Stimulated activated naive CD4-positive, alpha-beta T cell (primary cell): ENCODE data around the gene RPS21.

ENCODE experiments used
- DNase-seq, 6 experiments: peaks; one replicate each; lab custom pipeline; 2025; lab: John Stamatoyannopoulos, UW

RPS21 gene

DNA sequence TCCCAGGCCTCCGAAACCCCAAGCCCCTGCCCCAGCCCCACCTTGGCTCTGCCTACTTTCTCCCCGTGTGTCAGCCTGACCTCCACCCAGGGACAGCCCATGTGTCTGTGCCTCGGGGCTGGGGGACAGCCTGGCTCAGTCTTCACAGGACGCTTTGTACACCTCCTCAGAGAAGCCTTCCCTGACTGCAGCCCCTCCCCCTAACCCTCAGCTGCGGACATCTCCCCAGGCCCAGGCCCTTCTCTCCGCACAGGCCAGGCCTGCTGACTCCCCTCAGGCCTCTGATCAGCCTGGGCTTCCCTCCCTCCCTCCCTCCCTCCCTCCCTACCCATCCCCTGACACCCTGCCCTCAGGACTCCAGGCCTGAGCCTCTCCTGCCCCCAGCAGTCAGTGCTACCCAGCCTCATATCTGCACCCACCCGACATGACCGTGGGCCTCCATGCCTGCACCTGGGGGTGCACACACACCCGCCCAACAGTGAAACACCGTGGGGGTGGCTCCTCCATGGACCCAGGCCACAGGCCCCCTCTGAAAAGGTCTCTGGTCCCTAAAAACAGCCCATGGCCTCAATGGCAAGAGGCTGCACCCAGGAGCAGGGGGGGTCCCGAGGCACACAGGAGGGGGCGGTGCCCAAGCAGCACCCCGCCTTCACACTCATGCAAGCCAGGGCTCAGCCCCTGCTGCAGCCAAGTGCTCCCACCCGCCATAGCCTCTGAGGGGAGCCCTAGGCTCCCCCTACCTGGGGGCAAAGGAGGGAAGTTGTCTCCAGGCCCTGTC is 32.7 kb upstream of the RPS21 start:
- no peak for DNase-seq

GRCh38 chr20:62354811-62355341 is 32.0 kb upstream of the RPS21 start:
- DNase-seq = no peak

DNA sequence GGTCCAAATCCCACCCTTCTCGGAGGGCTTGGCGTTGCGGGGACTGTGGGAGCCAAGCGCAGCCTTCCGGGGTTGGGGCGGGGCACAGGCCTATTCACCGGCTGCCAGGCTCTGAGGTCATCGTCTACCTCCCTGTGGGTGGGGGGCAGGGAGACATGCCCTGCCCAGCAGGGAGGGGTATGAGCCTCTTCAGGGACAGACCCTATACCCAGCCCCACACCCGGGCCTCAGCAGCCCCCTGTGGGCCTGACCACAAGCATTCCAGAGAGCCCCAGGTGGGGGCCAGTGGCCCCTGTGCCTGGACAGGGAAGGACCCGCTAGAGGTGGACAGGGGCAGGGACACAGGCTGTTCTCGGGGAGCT is 31.4 kb upstream of the RPS21 start:
- DNase-seq = no peak

DNA sequence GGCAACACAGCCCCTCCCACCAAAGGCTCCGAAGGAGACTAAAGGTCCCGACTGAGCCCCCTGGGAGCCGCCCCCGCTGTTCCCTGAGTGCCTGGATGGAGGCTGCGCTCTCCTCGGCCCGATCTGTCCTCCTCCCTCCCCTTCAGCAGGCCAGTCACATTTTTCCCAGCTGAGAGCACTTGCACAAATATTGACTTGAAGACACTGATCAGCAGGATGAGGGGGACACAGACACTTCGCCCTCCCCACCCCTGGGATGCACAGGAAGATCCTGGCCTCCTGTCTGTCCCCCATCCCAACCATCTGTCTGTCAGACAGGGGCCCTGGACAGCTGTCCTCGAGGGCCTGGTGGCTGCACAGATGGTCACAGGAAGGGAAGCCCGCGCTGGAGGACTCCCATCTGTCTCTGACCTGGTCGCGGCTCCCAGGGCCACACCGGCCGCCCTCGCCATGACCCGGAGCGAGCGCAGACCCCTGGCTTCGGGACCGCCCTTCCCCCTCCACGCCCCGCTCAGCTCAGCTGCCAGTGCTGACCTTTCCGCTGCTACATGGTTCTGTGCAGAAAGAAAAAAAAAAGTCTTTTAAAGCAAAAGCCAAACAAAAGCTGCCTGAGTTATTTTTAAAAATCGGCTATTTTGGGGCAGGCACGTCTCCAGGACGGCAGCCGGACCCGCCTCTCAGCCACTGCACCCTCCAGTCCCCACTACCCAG is 30.9 kb upstream of the RPS21 start:
- no peak for DNase-seq

DNA sequence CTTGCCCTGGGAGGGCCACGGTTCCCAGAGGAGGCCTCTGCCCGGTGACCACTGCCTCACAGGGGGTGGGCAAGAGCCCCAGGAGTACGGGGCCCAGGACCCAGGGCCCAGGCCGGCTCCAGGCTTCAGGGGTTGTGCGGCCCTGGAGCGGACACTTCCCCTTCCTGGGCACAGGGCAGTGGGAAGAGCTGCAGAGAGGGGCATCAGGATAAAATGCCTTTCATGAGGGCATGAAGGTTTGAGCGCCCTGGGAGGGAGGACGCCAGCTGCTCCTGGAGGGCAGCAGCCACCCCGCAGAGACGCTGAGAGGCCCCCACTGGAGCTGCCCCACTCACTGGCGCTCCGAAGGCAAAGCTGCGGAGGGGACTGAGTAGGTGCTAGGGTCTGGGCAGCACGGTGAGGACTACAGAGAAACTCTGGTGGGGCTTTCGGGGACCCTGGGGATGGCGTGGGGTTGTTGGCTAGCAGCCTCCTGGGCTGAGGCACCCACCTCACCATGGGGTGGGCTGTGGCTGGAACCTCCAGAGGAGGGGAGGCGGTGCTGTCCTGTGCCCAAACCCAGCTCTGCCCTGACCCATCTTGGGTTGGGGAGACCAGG is 30.2 kb upstream of the RPS21 start:
- no peak for DNase-seq

- no peak for DNase-seq
Measured at GRCh38 chr20:62357187-62357667, 29.7 kb upstream of the RPS21 start.

DNA sequence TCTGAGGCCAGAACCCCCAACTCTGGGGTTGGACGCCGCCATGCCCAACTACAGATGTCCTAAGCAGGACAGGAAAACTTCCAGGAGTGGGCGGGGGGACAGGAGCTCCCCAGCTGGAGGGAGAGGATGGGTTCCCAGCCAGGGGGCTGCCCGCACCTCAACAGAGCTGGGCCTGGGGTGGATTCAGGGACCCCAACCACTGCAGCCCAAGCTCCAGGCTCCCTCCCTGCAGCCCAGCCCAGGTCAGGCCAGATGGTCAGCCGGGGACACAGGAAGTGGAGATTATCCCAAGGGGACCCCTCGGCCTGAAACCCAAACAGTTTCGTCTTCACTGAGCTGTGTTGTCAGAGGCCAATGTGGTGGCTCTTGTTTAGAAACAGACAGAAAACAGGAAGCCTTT is 29.2 kb upstream of the RPS21 start:
- DNase-seq = no peak

DNA sequence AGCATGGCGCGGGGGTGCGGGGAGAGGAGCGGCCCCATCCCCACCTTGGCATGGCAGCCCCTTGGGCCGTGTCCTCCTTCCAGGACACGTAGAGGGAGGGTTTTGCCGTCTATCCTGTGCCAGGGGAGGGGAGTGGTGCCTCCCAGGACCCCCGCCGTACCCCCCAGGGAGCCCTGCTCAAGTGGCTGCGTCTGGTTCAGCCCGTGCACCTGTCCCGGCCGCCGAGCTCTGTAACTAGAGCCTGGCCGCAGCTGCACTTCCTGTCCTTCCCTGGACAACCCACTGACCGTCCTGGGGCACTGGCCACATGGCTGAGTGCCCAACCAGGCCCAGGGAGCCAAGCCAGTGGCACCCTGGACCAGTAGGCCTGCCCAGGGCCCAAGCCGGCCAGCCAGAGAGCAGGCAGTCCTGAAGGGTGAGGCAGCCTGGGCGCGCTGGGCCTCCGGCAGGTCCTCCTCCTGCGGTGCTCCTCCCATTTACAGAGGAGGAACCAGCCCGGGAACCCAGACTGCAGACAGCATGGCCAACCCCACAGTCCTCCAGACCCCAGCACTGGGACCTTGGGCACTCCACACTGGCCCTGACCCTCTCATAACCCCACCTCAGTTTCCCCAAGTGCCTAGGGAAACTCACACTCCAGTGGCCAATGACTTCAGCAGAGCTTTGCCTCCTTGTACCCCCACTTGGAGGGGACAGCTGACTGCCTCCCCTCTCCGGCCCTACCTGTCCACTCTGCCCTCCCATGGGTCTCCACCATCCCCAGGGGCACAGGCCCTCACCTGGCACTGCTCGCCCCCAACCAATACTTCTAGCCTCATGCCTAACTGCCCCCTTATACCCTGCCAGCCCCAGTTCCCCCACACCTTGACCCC is 28.5 kb upstream of the RPS21 start:
- DNase-seq = no peak

DNA sequence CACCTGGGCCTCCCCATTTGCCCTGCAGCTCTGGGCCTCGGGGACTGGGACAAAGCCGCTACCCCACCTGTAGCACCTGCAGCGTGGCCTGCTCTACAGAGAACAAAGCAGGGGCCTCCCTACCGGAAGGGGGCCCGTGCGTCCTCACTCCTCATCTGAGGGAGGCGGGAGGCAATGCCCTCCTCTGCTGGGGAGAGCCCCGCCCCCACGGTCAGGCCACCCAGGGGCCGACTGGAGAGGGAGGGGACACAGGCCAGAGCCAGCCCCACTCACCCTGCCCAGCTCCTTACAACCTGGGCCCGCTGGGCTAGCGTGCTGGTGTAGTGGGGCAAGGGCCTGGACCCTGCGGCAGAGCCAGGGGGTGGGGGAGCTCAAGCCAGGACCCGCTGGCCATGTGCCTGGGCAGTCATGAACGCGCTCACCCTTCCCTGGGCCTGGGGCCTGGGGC is 27.8 kb upstream of the RPS21 start:
- DNase-seq = no peak

GRCh38 chr20:62359491-62360121 is 27.3 kb upstream of the RPS21 start:
- no peak for DNase-seq

DNA sequence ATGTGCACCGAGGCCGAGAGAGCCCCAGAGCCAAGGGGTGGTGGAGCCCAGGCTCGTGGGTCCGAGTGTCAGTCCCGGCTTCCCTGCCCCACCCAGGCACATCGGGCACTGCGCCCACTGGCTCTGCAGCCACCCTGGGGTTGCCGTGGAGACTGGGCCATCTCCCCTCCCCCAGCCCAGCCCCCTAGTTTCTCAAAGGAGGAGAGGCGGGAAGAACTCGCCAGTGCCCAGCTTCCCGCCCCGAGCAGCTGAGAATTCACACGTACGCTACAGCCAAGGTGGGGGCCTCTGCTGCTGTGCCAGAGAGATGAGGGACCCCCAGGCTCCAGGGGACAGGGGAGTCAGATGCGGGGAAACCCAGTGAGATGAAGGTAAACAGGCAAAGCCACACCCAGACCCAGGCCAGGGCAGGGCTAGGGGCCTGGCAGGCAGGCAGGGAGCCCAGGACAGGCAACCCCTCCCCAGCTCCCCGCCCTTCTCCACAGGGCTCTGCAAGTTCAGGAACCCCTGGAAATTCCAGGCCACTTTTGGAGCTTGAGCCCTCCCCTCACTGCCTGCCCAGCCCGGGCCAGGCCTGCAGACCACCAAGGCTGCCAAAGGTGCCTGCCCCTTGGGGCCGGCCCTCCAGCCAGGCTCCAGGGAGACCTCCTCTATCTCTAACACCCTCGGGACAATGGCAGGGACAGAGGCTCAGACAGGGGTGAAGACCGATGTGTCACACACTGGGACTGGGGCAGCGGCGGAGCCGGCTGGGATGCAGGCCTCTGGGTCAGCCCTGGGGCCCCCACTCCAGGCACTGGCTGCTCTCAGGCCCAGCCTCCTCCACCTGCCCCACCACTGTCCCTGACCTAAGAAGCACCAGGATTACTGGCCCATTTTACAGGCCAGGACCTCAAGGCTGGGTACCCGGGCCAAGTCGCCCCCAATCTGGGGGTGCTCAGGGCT is 25.8 kb upstream of the RPS21 start:
- DNase-seq = no peak

GRCh38 chr20:62361799-62362589 is 24.9 kb upstream of the RPS21 start:
- DNase-seq = no peak

- no peak for DNase-seq
Measured at GRCh38 chr20:62362590-62362940, 24.3 kb upstream of the RPS21 start.

DNA sequence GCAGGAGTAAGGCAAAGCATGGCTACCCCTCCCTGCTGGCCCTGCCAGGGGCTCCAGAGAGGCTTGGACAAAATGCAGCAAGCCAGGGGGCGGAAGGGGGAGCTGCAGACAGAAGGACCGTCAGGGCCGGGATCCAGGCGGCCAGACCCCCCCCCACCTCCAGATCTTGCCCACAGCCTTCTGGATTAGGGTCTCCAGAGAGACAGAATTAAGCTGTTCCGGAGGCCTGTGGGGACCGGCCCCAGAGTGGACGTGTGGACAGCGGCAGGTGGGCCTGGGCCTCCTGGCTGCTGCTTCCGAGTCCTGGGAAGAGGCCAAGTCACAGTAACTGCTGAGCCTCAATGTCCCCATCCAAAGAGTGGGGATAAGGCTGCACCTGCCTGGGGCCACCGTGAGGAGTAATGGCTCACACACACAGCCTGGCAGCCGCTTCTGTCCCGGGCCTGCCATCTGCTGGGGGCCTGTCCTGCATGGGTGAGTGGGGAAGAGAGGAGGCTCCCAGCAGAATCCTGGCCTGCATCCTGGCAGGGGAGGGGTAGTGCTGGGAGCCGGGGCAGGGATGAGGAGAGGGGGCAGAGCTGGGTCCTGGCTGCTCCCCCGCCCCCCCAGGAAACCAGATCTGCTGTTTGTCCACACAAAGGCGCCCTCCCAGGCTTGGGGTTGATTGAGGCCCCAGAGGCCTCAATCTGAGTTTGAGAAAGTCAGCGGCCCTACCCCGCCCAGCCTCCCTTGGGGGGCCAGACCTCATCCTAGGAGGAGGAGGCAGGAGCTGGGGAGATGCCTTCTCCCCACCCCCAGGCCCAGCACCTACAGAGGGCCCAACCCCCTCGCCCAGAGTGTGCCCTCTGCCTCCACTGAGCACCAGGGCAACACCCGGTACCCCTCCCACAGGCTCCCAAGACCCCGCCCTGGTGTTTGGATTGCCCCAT is 23.6 kb upstream of the RPS21 start:
- no peak for DNase-seq

GRCh38 chr20:62363920-62364851 is 22.7 kb upstream of the RPS21 start:
- DNase-seq = no peak

GRCh38 chr20:62364911-62365736 is 21.8 kb upstream of the RPS21 start:
- DNase-seq = no peak
